K562 (cell line): Measurements from ENCODE around the gene TTC21A. TPM values are rescaled to one million over a fixed set of nuclear protein-coding genes. Genes with fewer than 3 reads are reported as not detected.
A peak's percentile ranks its signal among the peaks of the same experiment; 100 is the strongest.

Experiments used
- CHD7 ChIP-seq: fragments of 200-600 bp; sonication (generic); IDR thresholded peaks from one replicate; pipeline ENCODE4 v1.6.1; 2012; ENCODE audit warnings: mild to moderate bottlenecking, low read depth, low read length, inconsistent platforms
- CTBP1 ChIP-seq: fragments of 450-650 bp; IDR thresholded peaks from 2 replicates; pipeline ENCODE4 v1.6.1; 2016; ENCODE audit warnings: borderline replicate concordance
- GMEB1 ChIP-seq: fragments of 250-450 bp; sonication (Bioruptor Pico); IDR thresholded peaks from 2 replicates; pipeline ENCODE4 v1.4.0; 2020; ENCODE audit warnings: mild to moderate bottlenecking
- MCM5 ChIP-seq: fragments of 450-650 bp; IDR thresholded peaks from 2 replicates; pipeline ENCODE4 v1.6.1; 2016; ENCODE audit warnings: low read depth
- PKNOX1 ChIP-seq: fragments of 450-650 bp; IDR thresholded peaks from 2 replicates; pipeline ENCODE4 v1.6.1; 2016
- SRF ChIP-seq, 2 experiments: fragments of 250-450, 450-650 bp in 1 of 2; sonication (Bioruptor Pico) in 1 of 2; sonication (generic) in 1 of 2; formaldehyde crosslinking; IDR thresholded peaks; 2 replicates each; pipeline versions ENCODE4 v1.5.0 to v1.5.1; 2020 to 2022; ENCODE audit warnings: mild to moderate bottlenecking in 1 of 2, missing genetic modification reagents in 1 of 2
- polyA plus RNA-seq, 8 experiments: library from polyadenylated mRNA; depleted of rRNA in 4 of 8; stranded (reverse) in 5 of 8; unstranded in 3 of 8; fragments of >200 nt; fragmentation: Nextera tagmentation in 2 of 8; fragmentation: Illumina TruSeq in 1 of 8; extraction: Ambion mirVana in 2 of 8; extraction: Trizol in 1 of 8; gene quantifications; 2 replicates each; pipeline versions ENCODE4 v1.2.1 to v1.2.3, GENCODE V29; 2011 to 2014; ENCODE audit warnings: inconsistent platforms in 1 of 8, missing spikeins in 1 of 8
- total RNA-seq, 7 experiments: library from RNA; depleted of rRNA in 6 of 7; stranded (reverse); fragments of >200 nt in 6 of 7; fragmentation: Illumina TruSeq in 2 of 7; extraction: Trizol in 2 of 7; gene quantifications; 2 replicates each; pipeline versions ENCODE4 v1.2.1 to v1.2.3, GENCODE V29; 2011 to 2021; ENCODE audit warnings: low replicate concordance in 1 of 7
- TF ChIP-seq, protein P1 (sequence below): fragments of 250-450 bp; sonication (Bioruptor Pico); IDR thresholded peaks from 2 replicates; pipeline ENCODE4 v1.5.1; 2021; ENCODE audit warnings: mild to moderate bottlenecking
- TF ChIP-seq, protein P2 (sequence below): fragments of 250-450 bp; sonication (Bioruptor Pico); IDR thresholded peaks from 2 replicates; pipeline ENCODE4 v1.4.0; 2020; ENCODE audit warnings: mild to moderate bottlenecking, moderate library complexity

Gene TTC21A
- total and polyA plus RNA-seq, 9 of the 15 experiments (the other 6 are each of a cell fraction or from before 2014, with no cell fraction given) = 0.22 to 1.4 (median 0.70) TPM

GRCh38 chr3:39176025-39176714 is 68.7 kb downstream of the TTC21A start (continued):
- TF ChIP-seq, protein P1, sequence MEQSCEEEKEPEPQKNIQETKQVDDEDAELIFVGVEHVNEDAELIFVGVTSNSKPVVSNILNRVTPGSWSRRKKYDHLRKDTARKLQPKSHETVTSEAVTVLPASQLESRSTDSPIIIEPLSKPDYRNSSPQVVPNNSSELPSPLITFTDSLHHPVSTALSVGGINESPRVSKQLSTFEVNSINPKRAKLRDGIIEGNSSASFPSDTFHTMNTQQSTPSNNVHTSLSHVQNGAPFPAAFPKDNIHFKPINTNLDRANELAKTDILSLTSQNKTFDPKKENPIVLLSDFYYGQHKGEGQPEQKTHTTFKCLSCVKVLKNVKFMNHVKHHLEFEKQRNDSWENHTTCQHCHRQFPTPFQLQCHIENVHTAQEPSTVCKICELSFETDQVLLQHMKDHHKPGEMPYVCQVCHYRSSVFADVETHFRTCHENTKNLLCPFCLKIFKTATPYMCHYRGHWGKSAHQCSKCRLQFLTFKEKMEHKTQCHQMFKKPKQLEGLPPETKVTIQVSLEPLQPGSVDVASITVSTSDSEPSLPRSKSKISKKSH (CRISPR knock-in tag) = no peak
- TF ChIP-seq CHD7 (no peak), PKNOX1 (no peak), GMEB1 (CRISPR knock-in tag) (no peak), MCM5 (no peak), SRF (CRISPR knock-in tag; IDR thresholded peaks at IDR 0.05) (peak in 1 of 2 experiments; percentile 64; a peak in 1 of 4 replicates), CTBP1 (peak; percentile 54; the same call in 1 of the 2 replicates)
- TF ChIP-seq, protein P2, sequence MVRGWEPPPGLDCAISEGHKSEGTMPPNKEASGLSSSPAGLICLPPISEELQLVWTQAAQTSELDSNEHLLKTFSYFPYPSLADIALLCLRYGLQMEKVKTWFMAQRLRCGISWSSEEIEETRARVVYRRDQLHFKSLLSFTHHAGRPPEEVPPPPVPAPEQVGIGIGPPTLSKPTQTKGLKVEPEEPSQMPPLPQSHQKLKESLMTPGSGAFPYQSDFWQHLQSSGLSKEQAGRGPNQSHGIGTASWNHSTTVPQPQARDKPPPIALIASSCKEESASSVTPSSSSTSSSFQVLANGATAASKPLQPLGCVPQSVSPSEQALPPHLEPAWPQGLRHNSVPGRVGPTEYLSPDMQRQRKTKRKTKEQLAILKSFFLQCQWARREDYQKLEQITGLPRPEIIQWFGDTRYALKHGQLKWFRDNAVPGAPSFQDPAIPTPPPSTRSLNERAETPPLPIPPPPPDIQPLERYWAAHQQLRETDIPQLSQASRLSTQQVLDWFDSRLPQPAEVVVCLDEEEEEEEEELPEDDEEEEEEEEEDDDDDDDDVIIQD = no peak
